Type B pancreatic cell (in vitro differentiated cells): ENCODE measurements around the gene TRAPPC8. TPM values are rescaled to one million over a fixed set of nuclear protein-coding genes. Genes with fewer than 3 reads are reported as not detected.

Source experiments
- DNase-seq: peaks from one replicate; pipeline ENCODE4 v3.0.0; 2021; ENCODE audit warnings: mixed read lengths; ENCODE audit not compliant: unreplicated experiment; ENCODE audit errors: extremely low spot score
- H3K27ac Mint-ChIP-seq: 2 replicates; pipeline ENCODE4 v1.8.0; 2021; ENCODE audit warnings: mild to moderate bottlenecking, mixed read lengths
- H3K27me3 Mint-ChIP-seq: 2 replicates; pipeline ENCODE4 v1.8.0; 2021; ENCODE audit warnings: mixed read lengths
- H3K36me3 Mint-ChIP-seq: 2 replicates; pipeline ENCODE4 v1.8.0; 2021; ENCODE audit warnings: mixed read lengths
- H3K4me1 Mint-ChIP-seq: one replicate; pipeline ENCODE4 v1.8.0; 2021; ENCODE audit warnings: mixed read lengths; ENCODE audit not compliant: unreplicated experiment
- H3K4me3 Mint-ChIP-seq: 2 replicates; pipeline ENCODE4 v1.8.0; 2021; ENCODE audit warnings: mild to moderate bottlenecking, mixed read lengths
- H3K9me3 Mint-ChIP-seq: 2 replicates; pipeline ENCODE4 v1.8.0; 2021; ENCODE audit warnings: mixed read lengths
- total RNA-seq: library from RNA; stranded (reverse); gene quantifications from 2 replicates; pipeline ENCODE4 v1.2.1, GENCODE V29; 2021; ENCODE audit warnings: low replicate concordance
- TF ChIP-seq, protein P1 (sequence below): fragments of 200-600 bp; sonication (generic); conservative IDR thresholded peaks from 2 replicates; pipeline ENCODE4 v1.5.0; 2021; ENCODE audit warnings: antibody characterized with exemption, mild to moderate bottlenecking

TRAPPC8 gene
- total RNA-seq, 1 donor from 2014 or later: 43.6 TPM

DNA sequence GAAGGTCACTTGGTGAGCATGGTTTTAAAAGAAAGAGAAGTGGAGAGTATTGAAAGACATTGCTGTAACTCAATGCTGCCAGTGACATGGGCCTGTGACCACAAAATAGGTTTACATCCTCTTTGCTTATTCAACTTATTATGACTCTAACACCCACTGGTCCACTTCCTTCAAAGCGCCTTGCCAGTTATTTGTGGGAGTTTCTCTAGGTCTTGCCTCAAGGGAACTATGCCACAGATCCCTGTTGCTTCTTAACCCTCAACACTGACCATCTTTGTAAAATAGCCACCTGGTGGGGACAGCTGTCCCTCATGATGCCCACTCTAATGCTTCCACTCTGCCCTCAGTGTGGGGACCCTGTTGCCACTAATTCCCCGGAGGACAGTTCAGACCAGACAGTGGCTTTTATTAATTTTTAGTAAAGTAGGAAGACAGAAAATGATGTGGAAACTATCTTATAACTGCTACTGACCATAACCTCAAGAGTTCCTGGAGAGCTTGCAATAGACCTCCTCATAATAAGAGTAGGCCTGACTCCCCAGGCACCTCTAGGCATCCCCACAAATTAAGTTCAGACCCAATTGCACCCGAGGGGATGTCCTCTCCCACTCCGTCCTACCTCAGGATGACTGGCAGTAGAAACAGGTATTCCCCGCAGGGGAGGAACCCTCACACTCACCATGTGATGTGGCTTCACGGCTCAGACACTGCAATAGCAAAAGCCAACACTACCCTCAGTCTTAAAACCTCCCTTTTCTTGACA, 150.9 kb downstream of the TRAPPC8 start:
- Mint-ChIP-seq H3K36me3 (no peaks in the 10 kb centered on the region), H3K4me3 (no peak overlapping the region), H3K4me1 (no peaks in the 10 kb centered on the region), H3K9me3 (no peaks in the 10 kb centered on the region), H3K27me3 (no peaks in the 10 kb centered on the region), H3K27ac (no peak overlapping the region)
- TF ChIP-seq, protein P1, sequence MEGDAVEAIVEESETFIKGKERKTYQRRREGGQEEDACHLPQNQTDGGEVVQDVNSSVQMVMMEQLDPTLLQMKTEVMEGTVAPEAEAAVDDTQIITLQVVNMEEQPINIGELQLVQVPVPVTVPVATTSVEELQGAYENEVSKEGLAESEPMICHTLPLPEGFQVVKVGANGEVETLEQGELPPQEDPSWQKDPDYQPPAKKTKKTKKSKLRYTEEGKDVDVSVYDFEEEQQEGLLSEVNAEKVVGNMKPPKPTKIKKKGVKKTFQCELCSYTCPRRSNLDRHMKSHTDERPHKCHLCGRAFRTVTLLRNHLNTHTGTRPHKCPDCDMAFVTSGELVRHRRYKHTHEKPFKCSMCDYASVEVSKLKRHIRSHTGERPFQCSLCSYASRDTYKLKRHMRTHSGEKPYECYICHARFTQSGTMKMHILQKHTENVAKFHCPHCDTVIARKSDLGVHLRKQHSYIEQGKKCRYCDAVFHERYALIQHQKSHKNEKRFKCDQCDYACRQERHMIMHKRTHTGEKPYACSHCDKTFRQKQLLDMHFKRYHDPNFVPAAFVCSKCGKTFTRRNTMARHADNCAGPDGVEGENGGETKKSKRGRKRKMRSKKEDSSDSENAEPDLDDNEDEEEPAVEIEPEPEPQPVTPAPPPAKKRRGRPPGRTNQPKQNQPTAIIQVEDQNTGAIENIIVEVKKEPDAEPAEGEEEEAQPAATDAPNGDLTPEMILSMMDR: no peak
- no peak for DNase-seq

DNA sequence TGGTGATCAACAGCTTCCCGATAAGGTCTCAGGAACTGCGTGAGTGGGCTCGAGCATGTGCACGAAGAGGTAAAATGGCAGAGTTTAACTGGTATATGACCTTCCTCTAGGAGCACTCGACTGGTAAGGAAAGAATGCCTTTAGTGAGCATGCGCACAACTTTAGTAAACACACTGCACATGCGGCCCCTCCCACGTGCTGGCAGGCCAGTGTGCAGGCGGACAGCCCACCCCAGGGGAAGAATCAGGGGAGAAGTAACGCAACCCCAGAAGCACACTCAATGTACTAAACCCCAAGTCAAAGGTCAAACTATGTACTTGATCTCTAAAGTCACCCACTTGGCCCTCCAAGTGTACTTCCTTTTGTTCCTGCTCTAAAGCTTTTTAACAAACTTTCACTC, 153.5 kb downstream of the TRAPPC8 start:
- H3K4me3 Mint-ChIP-seq: no peak overlapping the region
- no peak for DNase-seq
- H3K27ac Mint-ChIP-seq: no peak overlapping the region
- H3K36me3 Mint-ChIP-seq: no peaks in the 10 kb centered on the region
- H3K9me3 Mint-ChIP-seq: no peaks in the 10 kb centered on the region
- TF ChIP-seq, protein P1: no peak
- H3K27me3 Mint-ChIP-seq: no peaks in the 10 kb centered on the region
- H3K4me1 Mint-ChIP-seq: no peaks in the 10 kb centered on the region

DNA sequence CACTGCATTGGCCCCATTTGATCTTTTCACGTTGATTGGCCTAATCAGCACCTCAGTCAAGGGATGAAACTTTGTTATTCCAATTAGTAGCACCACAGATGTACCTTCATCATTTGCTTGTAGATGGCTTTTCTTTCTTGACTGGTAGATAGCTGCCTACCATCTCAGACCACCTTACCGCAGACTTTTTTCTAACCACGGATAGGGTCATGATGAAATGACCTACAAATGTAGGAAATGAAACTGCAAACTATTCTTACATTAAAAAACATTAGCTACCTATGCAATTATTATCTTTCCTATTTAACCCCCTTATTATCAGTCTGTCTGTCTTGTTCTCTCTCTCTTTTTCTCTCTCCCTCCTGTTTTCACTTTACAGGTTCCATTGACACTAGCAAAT, 159.9 kb downstream of the TRAPPC8 start:
- Mint-ChIP-seq H3K4me1 (no peaks in the 10 kb centered on the region), H3K4me3 (no peak overlapping the region), H3K36me3 (no peaks in the 10 kb centered on the region), H3K27me3 (no peaks in the 10 kb centered on the region), H3K9me3 (peaks cover 6% of the 10 kb centered on the region), H3K27ac (no peak overlapping the region)
- DNase-seq: no peak
- TF ChIP-seq, protein P1: no peak

Other genes with a start within 250 kb of the TRAPPC8 start
- not detected in 2 replicates for gene SLC25A52, start 182.2 kb downstream of the TRAPPC8 start, total RNA-seq
- 0.94 and 1.8 TPM in 2 replicates for gene RNF125, start 75.7 kb upstream of the TRAPPC8 start, total RNA-seq
- 21.6 and 34.9 TPM in 2 replicates for gene RNF138, start 148.7 kb upstream of the TRAPPC8 start, total RNA-seq
- gene MEP1B, start 246.9 kb upstream of the TRAPPC8 start, total RNA-seq: 1.7 and 2.7 TPM in 2 replicates